ENCODE results near the gene PTPRD. TPM values are rescaled to one million over a fixed set of nuclear protein-coding genes. Genes with fewer than 3 reads are reported as not detected.

The PTPRD gene
- total RNA-seq, 1 donor from 2014 or later: 109 TPM

DNA sequence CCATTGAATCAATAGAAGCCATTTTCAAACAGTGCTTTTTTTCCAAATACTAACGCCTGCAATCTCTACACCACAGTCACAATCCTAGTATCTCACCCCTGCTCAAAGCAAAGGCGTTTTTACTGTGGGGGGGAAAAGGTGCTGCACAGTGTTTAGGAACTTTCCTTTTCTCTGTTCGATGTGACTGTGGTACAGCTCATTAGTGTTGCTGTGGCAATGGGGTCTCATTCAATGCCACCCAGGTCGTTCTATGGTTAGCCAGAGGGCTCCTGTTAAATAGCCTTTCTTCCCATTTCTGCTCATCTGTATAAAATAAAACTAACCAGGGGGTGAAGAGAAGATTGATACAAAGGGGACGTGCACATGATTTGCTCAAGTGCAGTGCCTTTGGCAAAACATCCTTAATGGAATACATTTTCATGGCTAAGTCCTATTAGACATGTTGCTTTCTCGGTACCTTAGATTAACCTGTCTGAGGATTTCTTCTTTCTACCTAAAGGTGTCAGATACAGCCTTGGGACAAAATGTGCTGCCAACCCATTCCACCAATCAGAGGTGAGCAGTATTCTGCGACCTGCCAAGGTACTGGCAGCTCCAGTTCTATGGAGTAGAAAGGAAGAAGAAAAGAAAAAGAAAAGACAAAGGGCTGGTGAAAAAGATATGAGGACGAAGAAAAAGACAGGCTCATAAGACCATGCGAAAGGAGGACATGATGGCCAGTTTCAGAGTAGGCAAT, 2161.8 kb downstream of the PTPRD start:
- TF ChIP-seq CTCF (IDR thresholded peaks at IDR 0.05; ENCODE audit: unreplicated experiment): no peak
- Mint-ChIP-seq H3K27me3 (ENCODE audit: low read depth) (no peaks in the 10 kb centered on the region), H3K4me1 (peaks cover 4% of the 10 kb centered on the region), H3K27ac (no peak overlapping the region), H3K36me3 (peaks cover 9% of the 10 kb centered on the region), H3K4me3 (no peak overlapping the region), H3K9me3 (no peaks in the 10 kb centered on the region)
- no peak for DNase-seq (ENCODE audit: low spot score in 2 of 2, unreplicated experiment in 2 of 2)

DNA sequence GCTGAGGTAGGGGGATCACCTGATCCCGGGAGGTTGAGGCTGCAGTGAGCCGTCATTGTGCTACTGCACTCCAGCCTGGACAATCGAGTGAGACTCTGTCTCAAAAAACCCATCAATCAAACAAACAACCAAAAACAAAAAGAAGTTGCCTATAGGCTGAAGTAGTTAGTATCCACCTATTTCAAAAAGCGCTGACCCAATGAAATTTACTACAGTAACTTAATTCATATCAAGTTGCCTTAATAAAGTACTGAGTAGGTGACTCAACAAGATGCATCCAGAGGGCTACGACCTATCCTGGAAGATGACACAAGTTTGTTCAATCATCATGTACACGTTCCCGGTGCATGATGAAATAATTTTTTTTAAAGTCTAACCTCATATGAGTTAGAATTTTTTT, 2164.6 kb downstream of the PTPRD start:
- Mint-ChIP-seq H3K4me3 (no peak overlapping the region), H3K27ac (no peak overlapping the region), H3K36me3 (peaks cover 9% of the 10 kb centered on the region), H3K9me3 (no peaks in the 10 kb centered on the region), H3K4me1 (peaks cover 4% of the 10 kb centered on the region), H3K27me3 (ENCODE audit: low read depth) (no peaks in the 10 kb centered on the region)
- no peak for DNase-seq (ENCODE audit: low spot score in 2 of 2, unreplicated experiment in 2 of 2)
- TF ChIP-seq CTCF (IDR thresholded peaks at IDR 0.05; ENCODE audit: unreplicated experiment): no peak

DNA sequence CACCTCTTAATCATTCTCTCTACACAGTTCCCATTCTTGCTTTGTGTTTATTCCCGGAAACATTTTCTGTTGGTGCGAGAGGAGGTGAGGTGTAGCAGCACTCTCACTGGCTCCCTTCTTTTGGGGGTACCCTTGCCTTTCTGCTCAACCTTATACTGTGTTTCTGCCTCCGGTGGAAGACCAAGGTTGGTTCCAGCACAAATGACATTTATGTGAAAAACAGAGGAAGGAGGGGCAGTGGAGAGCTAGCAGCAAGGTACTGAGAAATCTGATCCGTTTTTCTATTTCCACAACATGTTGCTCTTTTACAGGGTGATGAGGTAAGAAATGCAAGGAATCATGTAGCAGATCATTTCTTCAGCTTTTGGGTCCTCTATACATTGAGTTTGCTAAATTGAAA, 2165.2 kb downstream of the PTPRD start:
- H3K4me3 Mint-ChIP-seq: no peak overlapping the region
- H3K4me1 Mint-ChIP-seq: peaks cover 4% of the 10 kb centered on the region
- no peaks in the 10 kb centered on the region for H3K27me3 Mint-ChIP-seq (ENCODE audit: low read depth)
- no peak overlapping the region for H3K27ac Mint-ChIP-seq
- H3K9me3 Mint-ChIP-seq: no peaks in the 10 kb centered on the region
- no peak for TF ChIP-seq CTCF (IDR thresholded peaks at IDR 0.05; ENCODE audit: unreplicated experiment)
- peaks cover 6% of the 10 kb centered on the region for H3K36me3 Mint-ChIP-seq
- no peak for DNase-seq (ENCODE audit: low spot score in 2 of 2, unreplicated experiment in 2 of 2)

DNA sequence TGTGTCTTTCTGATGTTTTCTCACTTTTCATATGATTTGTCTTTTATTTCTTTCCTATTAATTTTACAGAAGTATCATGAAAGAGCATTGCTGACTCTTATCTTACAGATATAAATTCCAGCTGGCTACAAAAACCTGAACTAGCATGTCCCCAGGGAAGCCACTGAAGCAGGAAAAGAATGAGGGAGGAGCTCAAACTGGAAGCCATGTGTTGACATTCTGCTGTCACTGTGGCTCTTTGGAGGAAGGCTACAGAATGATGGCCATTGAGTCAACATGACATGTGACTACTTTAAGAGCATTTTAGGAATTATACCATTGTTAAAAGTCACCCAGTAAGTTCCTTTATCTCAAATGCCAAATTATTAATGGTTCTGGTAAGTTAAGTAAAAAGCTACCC, 2174.9 kb downstream of the PTPRD start:
- no peak for DNase-seq (ENCODE audit: low spot score in 2 of 2, unreplicated experiment in 2 of 2)

GRCh38 chr9:8437259-8437658, 2175.5 kb downstream of the PTPRD start:
- no peak overlapping the region for H3K27ac Mint-ChIP-seq
- H3K4me1 Mint-ChIP-seq: peaks cover 6% of the 10 kb centered on the region
- no peak for DNase-seq (ENCODE audit: low spot score in 2 of 2, unreplicated experiment in 2 of 2)
- H3K36me3 Mint-ChIP-seq: peaks cover 2% of the 10 kb centered on the region
- TF ChIP-seq CTCF (IDR thresholded peaks at IDR 0.05; ENCODE audit: unreplicated experiment): no peak
- H3K9me3 Mint-ChIP-seq: no peaks in the 10 kb centered on the region
- H3K4me3 Mint-ChIP-seq: no peak overlapping the region
- no peaks in the 10 kb centered on the region for H3K27me3 Mint-ChIP-seq (ENCODE audit: low read depth)

More for the DNA sequence above, 2174.9 kb downstream of the PTPRD start:
- TF ChIP-seq CTCF (IDR thresholded peaks at IDR 0.05; ENCODE audit: unreplicated experiment): no peak
- peaks cover 2% of the 10 kb centered on the region for H3K36me3 Mint-ChIP-seq
- no peaks in the 10 kb centered on the region for H3K27me3 Mint-ChIP-seq (ENCODE audit: low read depth)
- H3K4me3 Mint-ChIP-seq: no peak overlapping the region
- H3K9me3 Mint-ChIP-seq: no peaks in the 10 kb centered on the region
- peaks cover 6% of the 10 kb centered on the region for H3K4me1 Mint-ChIP-seq
- H3K27ac Mint-ChIP-seq: no peak overlapping the region

Measured in mesothelial cell of epicardium (in vitro differentiated cells).